WTC11 (cell line): ENCODE results near the gene ADGB.

Experiments used
- CREB1 ChIP-seq: sonication (generic); formaldehyde crosslinking; IDR thresholded peaks from 2 replicates; pipeline ENCODE4 v1.8.0; 2023; ENCODE audit warnings: mild to moderate bottlenecking, missing genetic modification reagents
- NFYB ChIP-seq: sonication (generic); formaldehyde crosslinking; conservative IDR thresholded peaks from 2 replicates; pipeline ENCODE4 v1.8.0; 2022; ENCODE audit warnings: low read depth, missing genetic modification reagents
- NR2C2 ChIP-seq: sonication (generic); formaldehyde crosslinking; IDR thresholded peaks from 2 replicates; pipeline ENCODE4 v1.8.0; 2022; ENCODE audit warnings: mild to moderate bottlenecking, missing genetic modification reagents
- TEAD4 ChIP-seq: sonication (generic); formaldehyde crosslinking; IDR thresholded peaks from 2 replicates; pipeline ENCODE4 v1.8.0; 2022; ENCODE audit warnings: mild to moderate bottlenecking, missing genetic modification reagents
- ZBTB21 ChIP-seq: sonication (generic); formaldehyde crosslinking; IDR thresholded peaks from 2 replicates; pipeline ENCODE4 v1.8.1; 2023; ENCODE audit warnings: mild to moderate bottlenecking, missing genetic modification reagents, borderline replicate concordance
- ZNF138 ChIP-seq: sonication (generic); formaldehyde crosslinking; conservative IDR thresholded peaks from 2 replicates; pipeline ENCODE4 v1.8.1; 2022; ENCODE audit warnings: mild to moderate bottlenecking, moderate library complexity, missing genetic modification reagents
- ZNF423 ChIP-seq: fragments of 250-450 bp; sonication (Bioruptor Pico); IDR thresholded peaks from 2 replicates; pipeline ENCODE4 v2.1.2; 2022; ENCODE audit warnings: mild to moderate bottlenecking, moderate library complexity
- TF ChIP-seq, protein P1 (sequence below): fragments of 200-600 bp; IDR thresholded peaks from 2 replicates; pipeline ENCODE4 v1.8.0; 2022; ENCODE audit warnings: antibody characterized with exemption
- TF ChIP-seq, protein P2 (sequence below): sonication (generic); formaldehyde crosslinking; IDR thresholded peaks from 2 replicates; pipeline ENCODE4 v1.8.1; 2022; ENCODE audit warnings: mild to moderate bottlenecking, moderate library complexity, missing genetic modification reagents
- TF ChIP-seq, protein P3 (sequence below): sonication (generic); formaldehyde crosslinking; IDR thresholded peaks from 2 replicates; pipeline ENCODE4 v1.8.1; 2023; ENCODE audit warnings: mild to moderate bottlenecking, moderate library complexity, missing genetic modification reagents
- TF ChIP-seq, protein P4 (sequence below): sonication (generic); formaldehyde crosslinking; IDR thresholded peaks from 2 replicates; pipeline ENCODE4 v1.8.0; 2022; ENCODE audit warnings: mild to moderate bottlenecking, missing genetic modification reagents

DNA sequence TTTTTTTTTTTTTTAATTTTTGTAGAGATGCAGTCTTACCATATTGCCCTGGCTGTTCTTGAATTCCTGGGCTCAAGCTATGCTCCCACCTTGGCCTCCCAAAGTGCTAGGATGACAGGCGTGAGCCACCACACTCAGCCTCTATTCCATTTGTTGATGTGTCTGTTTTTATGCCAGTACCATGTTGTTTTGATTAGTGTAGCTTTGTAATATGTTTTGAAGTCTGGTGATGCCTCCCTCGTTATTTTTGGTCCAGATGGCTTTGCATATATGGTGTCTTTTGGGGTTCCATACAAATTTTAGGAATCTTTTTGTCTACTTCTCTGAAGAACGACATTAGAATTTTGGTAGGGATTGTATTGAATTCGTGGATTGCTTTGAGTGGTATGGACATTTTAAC lies 193.2 kb downstream of the ADGB start:
- TF ChIP-seq, protein P1, sequence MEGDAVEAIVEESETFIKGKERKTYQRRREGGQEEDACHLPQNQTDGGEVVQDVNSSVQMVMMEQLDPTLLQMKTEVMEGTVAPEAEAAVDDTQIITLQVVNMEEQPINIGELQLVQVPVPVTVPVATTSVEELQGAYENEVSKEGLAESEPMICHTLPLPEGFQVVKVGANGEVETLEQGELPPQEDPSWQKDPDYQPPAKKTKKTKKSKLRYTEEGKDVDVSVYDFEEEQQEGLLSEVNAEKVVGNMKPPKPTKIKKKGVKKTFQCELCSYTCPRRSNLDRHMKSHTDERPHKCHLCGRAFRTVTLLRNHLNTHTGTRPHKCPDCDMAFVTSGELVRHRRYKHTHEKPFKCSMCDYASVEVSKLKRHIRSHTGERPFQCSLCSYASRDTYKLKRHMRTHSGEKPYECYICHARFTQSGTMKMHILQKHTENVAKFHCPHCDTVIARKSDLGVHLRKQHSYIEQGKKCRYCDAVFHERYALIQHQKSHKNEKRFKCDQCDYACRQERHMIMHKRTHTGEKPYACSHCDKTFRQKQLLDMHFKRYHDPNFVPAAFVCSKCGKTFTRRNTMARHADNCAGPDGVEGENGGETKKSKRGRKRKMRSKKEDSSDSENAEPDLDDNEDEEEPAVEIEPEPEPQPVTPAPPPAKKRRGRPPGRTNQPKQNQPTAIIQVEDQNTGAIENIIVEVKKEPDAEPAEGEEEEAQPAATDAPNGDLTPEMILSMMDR, result no peak
- TF ChIP-seq ZNF423 (CRISPR knock-in tag) (no peak), NR2C2 (CRISPR knock-in tag) (no peak), NFYB (CRISPR knock-in tag) (no peak), ZBTB21 (no peak), ZNF138 (CRISPR knock-in tag) (no peak), CREB1 (CRISPR knock-in tag) (no peak), TEAD4 (no peak)
- TF ChIP-seq, protein P2, sequence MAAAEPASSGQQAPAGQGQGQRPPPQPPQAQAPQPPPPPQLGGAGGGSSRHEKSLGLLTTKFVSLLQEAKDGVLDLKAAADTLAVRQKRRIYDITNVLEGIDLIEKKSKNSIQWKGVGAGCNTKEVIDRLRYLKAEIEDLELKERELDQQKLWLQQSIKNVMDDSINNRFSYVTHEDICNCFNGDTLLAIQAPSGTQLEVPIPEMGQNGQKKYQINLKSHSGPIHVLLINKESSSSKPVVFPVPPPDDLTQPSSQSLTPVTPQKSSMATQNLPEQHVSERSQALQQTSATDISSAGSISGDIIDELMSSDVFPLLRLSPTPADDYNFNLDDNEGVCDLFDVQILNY (CRISPR knock-in tag), result no peak
- TF ChIP-seq, protein P3, sequence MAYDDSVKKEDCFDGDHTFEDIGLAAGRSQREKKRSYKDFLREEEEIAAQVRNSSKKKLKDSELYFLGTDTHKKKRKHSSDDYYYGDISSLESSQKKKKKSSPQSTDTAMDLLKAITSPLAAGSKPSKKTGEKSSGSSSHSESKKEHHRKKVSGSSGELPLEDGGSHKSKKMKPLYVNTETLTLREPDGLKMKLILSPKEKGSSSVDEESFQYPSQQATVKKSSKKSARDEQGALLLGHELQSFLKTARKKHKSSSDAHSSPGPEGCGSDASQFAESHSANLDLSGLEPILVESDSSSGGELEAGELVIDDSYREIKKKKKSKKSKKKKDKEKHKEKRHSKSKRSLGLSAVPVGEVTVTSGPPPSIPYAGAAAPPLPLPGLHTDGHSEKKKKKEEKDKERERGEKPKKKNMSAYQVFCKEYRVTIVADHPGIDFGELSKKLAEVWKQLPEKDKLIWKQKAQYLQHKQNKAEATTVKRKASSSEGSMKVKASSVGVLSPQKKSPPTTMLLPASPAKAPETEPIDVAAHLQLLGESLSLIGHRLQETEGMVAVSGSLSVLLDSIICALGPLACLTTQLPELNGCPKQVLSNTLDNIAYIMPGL (CRISPR knock-in tag), result no peak
- TF ChIP-seq, protein P4, sequence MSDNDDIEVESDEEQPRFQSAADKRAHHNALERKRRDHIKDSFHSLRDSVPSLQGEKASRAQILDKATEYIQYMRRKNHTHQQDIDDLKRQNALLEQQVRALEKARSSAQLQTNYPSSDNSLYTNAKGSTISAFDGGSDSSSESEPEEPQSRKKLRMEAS (CRISPR knock-in tag), result no peak
